Activated T-helper 17 cell treated with anti-CD3 and anti-CD28 coated beads, Interleukin-2, amount 50 U/mL, for 72 hours (primary cell): ENCODE measurements around the gene PBRM1. TPM values are rescaled to one million over a fixed set of nuclear protein-coding genes. Genes with fewer than 3 reads are reported as not detected.

Experiments
- ATAC-seq: fragments of 150-1000 bp; cut with Tn5 transposase; replicated peaks from 2 replicates; pipeline ENCODE4 v1.10.0; 2021; ENCODE audit warnings: mild to moderate bottlenecking, moderate library complexity
- H3K27ac Mint-ChIP-seq: one replicate; pipeline ENCODE4 v1.8.0; 2022; ENCODE audit warnings: mixed read lengths
- H3K27me3 Mint-ChIP-seq: one replicate; pipeline ENCODE4 v1.8.0; 2022; ENCODE audit warnings: mixed read lengths
- H3K36me3 Mint-ChIP-seq: one replicate; pipeline ENCODE4 v1.8.0; 2022; ENCODE audit warnings: low read depth, mild to moderate bottlenecking, mixed read lengths
- H3K4me1 Mint-ChIP-seq: one replicate; pipeline ENCODE4 v1.8.0; 2022; ENCODE audit warnings: mixed read lengths
- H3K4me3 Mint-ChIP-seq: one replicate; pipeline ENCODE4 v1.8.0; 2022; ENCODE audit warnings: mild to moderate bottlenecking, mixed read lengths
- H3K9me3 Mint-ChIP-seq: one replicate; pipeline ENCODE4 v1.8.0; 2022; ENCODE audit warnings: mixed read lengths
- total RNA-seq, 2 donors: library from RNA; stranded (reverse); gene quantifications; one replicate each; pipeline ENCODE4 v1.2.3, GENCODE V29; 2022

Gene PBRM1
- total RNA-seq, 2 donors from 2014 or later, result 88.4 to 88.6 TPM

GRCh38 chr3:52608337-52608736 lies 77.4 kb downstream of the PBRM1 start:
- Mint-ChIP-seq H3K9me3 (no peaks in the 10 kb centered on the region), H3K36me3 (peaks cover 100% of the 10 kb centered on the region), H3K4me1 (peaks cover 6% of the 10 kb centered on the region), H3K4me3 (no peak overlapping the region), H3K27me3 (no peaks in the 10 kb centered on the region), H3K27ac (no peak overlapping the region)
- ATAC-seq, result no peak

DNA sequence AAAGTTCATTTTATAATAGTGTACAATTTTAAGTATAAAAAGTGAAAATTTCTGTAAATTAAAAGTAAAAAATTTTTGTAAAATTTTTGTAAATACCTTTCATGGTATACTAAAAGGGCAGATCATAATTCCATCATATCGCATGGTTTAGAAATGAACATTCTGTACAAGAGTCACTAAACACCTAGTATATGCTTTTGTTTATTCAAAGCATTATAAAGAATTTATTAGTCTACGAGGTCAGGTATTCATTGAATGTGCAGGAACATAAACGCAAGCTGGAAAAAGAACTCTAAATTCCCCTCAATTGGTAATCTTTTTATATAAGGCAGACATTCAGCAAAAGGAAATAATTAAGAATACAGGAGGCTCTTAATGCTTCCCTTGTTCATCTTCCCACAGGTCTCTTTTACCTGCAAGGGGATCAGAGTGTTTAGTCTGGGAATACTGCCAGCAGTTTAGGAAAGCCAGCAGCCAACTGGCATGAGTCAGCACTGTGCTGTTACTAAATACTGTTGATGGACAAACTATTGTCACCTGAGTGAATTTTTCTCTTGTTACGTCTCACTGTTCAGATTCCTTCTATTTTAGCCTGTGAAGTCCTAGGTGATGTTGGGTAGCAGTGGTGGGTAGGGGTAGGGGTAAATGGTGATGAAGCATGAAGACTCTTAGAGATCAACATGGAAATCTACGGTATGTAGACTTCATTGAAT lies 79.2 kb downstream of the PBRM1 start:
- no peaks in the 10 kb centered on the region for H3K27me3 Mint-ChIP-seq
- H3K9me3 Mint-ChIP-seq, result peaks cover 4% of the 10 kb centered on the region
- ATAC-seq, result no peak

GRCh38 chr3:52600258-52600657 lies 85.5 kb downstream of the PBRM1 start:
- Mint-ChIP-seq H3K4me1 (peaks cover 4% of the 10 kb centered on the region), H3K4me3 (no peak overlapping the region), H3K27me3 (no peaks in the 10 kb centered on the region), H3K36me3 (peaks cover 95% of the 10 kb centered on the region), H3K27ac (no peak overlapping the region), H3K9me3 (peaks cover 4% of the 10 kb centered on the region)
- no peak for ATAC-seq

More for the DNA sequence above, 79.2 kb downstream of the PBRM1 start:
- Mint-ChIP-seq H3K4me1 (peaks cover 6% of the 10 kb centered on the region), H3K36me3 (peaks cover 100% of the 10 kb centered on the region), H3K27ac (no peak overlapping the region), H3K4me3 (no peak overlapping the region)

GRCh38 chr3:52596658-52597265 lies 89.0 kb downstream of the PBRM1 start:
- Mint-ChIP-seq H3K27ac (no peak overlapping the region), H3K9me3 (no peaks in the 10 kb centered on the region), H3K27me3 (no peaks in the 10 kb centered on the region), H3K36me3 (peaks cover 84% of the 10 kb centered on the region), H3K4me1 (peaks cover 4% of the 10 kb centered on the region), H3K4me3 (no peak overlapping the region)
- ATAC-seq, result no peak

DNA sequence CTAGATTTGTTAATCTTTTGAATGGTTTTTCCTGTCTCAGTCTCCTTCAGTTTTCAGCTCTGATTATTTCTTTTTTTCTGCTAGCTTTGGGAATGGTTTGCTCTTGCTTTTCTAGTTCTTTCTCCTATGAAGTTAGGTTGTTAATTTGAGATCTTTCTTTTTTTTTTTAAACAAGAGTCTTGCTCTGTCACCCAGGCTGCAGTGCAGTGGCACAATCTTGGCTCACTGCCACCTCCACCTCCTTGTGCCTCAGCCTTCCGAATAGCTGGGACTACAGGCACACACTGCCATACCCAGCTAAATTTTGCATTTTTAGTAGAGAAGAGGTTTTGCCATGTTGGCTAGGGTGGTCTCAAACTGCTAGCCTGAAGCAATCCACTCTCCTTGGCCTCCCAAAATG lies 92.6 kb downstream of the PBRM1 start:
- peaks cover 75% of the 10 kb centered on the region for H3K36me3 Mint-ChIP-seq
- H3K27me3 Mint-ChIP-seq, result no peaks in the 10 kb centered on the region
- no peak for ATAC-seq
- H3K9me3 Mint-ChIP-seq, result no peaks in the 10 kb centered on the region
- no peak overlapping the region for H3K4me3 Mint-ChIP-seq
- peaks cover 4% of the 10 kb centered on the region for H3K4me1 Mint-ChIP-seq
- peak overlapping the region; percentile 50 for H3K27ac Mint-ChIP-seq

GRCh38 chr3:52574056-52574965 lies 111.4 kb downstream of the PBRM1 start:
- Mint-ChIP-seq H3K36me3 (peaks cover 90% of the 10 kb centered on the region), H3K4me1 (no peaks in the 10 kb centered on the region)

GRCh38 chr3:52572221-52572620 lies 113.5 kb downstream of the PBRM1 start:
- H3K36me3 Mint-ChIP-seq, result peaks cover 86% of the 10 kb centered on the region
- H3K4me1 Mint-ChIP-seq, result no peaks in the 10 kb centered on the region
- ATAC-seq, result no peak
- H3K27ac Mint-ChIP-seq, result no peak overlapping the region
- H3K27me3 Mint-ChIP-seq, result no peaks in the 10 kb centered on the region
- H3K9me3 Mint-ChIP-seq, result no peaks in the 10 kb centered on the region
- H3K4me3 Mint-ChIP-seq, result no peak overlapping the region

More at GRCh38 chr3:52574056-52574965, 111.4 kb downstream of the PBRM1 start:
- Mint-ChIP-seq H3K27me3 (no peaks in the 10 kb centered on the region), H3K27ac (peak overlapping the region; percentile 48), H3K9me3 (no peaks in the 10 kb centered on the region), H3K4me3 (no peak overlapping the region)
- ATAC-seq, result no peak

DNA sequence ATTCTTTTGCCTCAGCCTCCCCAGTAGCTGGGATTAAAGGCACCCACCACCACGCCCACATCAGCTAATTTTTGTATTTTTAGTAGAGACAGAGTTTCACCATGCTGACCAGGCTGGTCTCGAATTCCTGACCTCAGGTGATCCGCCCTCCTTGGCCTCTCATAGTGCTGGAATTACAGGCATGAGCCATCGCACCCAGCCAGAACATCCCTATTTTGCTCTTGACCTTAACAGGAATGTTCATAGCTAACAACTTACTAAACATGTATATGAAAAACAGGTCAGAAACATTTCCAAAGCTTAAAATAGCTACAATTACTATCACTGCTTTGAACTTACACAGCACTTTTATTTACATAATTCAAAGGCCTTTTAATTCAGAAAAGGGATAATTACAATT lies 115.6 kb downstream of the PBRM1 start:
- Mint-ChIP-seq H3K36me3 (peaks cover 86% of the 10 kb centered on the region), H3K4me3 (no peak overlapping the region)

GRCh38 chr3:52568069-52568468 lies 117.6 kb downstream of the PBRM1 start:
- H3K36me3 Mint-ChIP-seq, result peaks cover 86% of the 10 kb centered on the region
- H3K9me3 Mint-ChIP-seq, result no peaks in the 10 kb centered on the region
- no peak overlapping the region for H3K27ac Mint-ChIP-seq
- ATAC-seq, result no peak
- H3K27me3 Mint-ChIP-seq, result no peaks in the 10 kb centered on the region
- no peaks in the 10 kb centered on the region for H3K4me1 Mint-ChIP-seq
- H3K4me3 Mint-ChIP-seq, result no peak overlapping the region

More for the DNA sequence above, 115.6 kb downstream of the PBRM1 start:
- no peak for ATAC-seq
- Mint-ChIP-seq H3K27me3 (no peaks in the 10 kb centered on the region), H3K9me3 (no peaks in the 10 kb centered on the region), H3K27ac (no peak overlapping the region), H3K4me1 (no peaks in the 10 kb centered on the region)

GRCh38 chr3:52563984-52564383 lies 121.7 kb downstream of the PBRM1 start:
- H3K9me3 Mint-ChIP-seq, result no peaks in the 10 kb centered on the region
- H3K27ac Mint-ChIP-seq, result no peak overlapping the region
- H3K4me1 Mint-ChIP-seq, result no peaks in the 10 kb centered on the region
- ATAC-seq, result no peak
- H3K27me3 Mint-ChIP-seq, result no peaks in the 10 kb centered on the region
- H3K36me3 Mint-ChIP-seq, result peaks cover 96% of the 10 kb centered on the region
- no peak overlapping the region for H3K4me3 Mint-ChIP-seq

DNA sequence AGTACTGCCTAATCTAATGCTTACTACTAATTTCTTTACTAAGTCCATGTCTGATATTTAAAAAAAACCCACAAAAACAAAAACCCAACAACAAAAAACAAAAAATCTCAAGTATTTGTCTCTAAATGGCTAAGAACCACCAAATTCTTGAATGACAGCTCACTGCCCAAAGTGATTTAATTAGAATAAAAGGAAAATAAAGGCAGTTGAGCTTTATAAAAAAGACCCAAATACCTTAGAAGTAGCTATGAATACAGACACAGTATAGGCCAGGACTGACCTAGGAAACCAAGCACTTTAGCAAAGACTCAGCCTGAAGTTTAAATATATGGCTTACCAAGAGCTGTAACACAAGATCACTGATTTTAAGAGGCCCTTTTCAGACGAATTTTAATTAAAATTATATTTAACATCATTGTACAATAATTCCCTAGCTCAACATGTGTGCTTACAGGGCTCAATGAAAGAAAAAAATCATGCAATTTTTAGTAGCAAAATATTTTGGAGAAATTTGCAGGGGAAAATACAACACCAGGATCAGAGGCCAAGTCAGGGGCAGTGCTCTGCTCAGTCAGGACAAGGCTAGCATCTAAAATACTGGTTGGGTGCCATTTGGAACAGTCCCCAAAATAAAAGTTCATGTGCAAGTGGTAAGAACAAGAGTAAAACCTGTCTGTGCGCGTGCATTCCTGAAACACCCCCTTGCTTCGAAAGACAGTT lies 124.5 kb downstream of the PBRM1 start:
- Mint-ChIP-seq H3K27ac (no peak overlapping the region), H3K27me3 (no peaks in the 10 kb centered on the region), H3K9me3 (no peaks in the 10 kb centered on the region), H3K4me1 (no peaks in the 10 kb centered on the region), H3K36me3 (peaks cover 97% of the 10 kb centered on the region), H3K4me3 (no peak overlapping the region)
- ATAC-seq, result no peak

DNA sequence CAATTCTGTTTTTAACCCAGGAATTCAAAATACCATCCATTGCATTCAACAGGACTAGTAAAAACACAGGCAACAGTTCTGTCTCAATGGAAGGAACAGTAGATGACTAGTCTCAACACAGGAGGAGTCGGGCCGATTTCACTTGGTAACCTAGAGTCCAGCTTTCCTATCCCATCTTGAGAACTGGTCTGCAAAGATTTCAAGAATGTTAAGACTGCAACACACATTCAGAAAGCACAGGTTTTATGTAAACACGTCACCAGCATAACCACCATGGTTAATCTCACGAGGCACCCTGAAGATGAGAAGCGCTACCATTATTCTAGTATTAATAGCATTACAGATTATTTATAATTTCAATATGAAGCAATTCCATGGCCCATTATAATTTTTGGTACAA lies 127.3 kb downstream of the PBRM1 start:
- no peak for ATAC-seq
- Mint-ChIP-seq H3K36me3 (peaks cover 97% of the 10 kb centered on the region), H3K4me3 (no peak overlapping the region), H3K27me3 (no peaks in the 10 kb centered on the region), H3K4me1 (no peaks in the 10 kb centered on the region), H3K27ac (no peak overlapping the region), H3K9me3 (no peaks in the 10 kb centered on the region)

GRCh38 chr3:52557011-52557960 lies 128.4 kb downstream of the PBRM1 start:
- no peak overlapping the region for H3K4me3 Mint-ChIP-seq
- no peaks in the 10 kb centered on the region for H3K4me1 Mint-ChIP-seq
- H3K27ac Mint-ChIP-seq, result no peak overlapping the region
- H3K27me3 Mint-ChIP-seq, result no peaks in the 10 kb centered on the region
- no peak for ATAC-seq
- H3K36me3 Mint-ChIP-seq, result peaks cover 97% of the 10 kb centered on the region
- no peaks in the 10 kb centered on the region for H3K9me3 Mint-ChIP-seq
